HG02885 (cell line): Measurements from ENCODE around the gene TMEM108.

ENCODE experiments used
- ATAC-seq: cut with Tn5 transposase; IDR thresholded peaks from one replicate; pipeline ENCODE4 v1.9.1; 2021; ENCODE audit warnings: mild to moderate bottlenecking; ENCODE audit not compliant: unreplicated experiment, poor library complexity

TMEM108 gene

DNA sequence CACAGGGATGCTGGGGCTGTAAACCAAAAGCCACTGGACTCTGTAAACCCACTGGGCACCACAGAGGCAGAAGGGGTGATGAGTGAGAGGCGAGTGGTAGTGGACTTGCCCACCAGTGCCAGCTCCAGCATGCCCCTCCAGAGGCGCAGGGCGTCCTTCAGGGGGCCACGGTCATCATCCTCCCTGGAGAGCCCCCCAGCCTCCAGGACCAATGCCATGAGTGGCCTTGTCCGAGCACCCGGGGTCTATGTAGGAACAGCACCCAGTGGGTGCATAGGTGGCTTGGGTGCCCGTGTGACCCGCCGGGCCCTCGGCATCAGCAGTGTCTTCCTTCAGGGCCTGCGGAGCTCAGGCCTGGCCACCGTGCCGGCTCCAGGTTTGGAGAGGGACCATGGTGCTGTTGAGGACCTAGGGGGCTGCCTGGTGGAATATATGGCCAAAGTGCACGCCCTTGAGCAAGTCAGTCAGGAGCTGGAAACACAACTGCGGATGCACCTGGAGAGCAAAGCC is 361.9 kb downstream of the TMEM108 start, which contains the start of gene BFSP2:
Gene BFSP2, plus strand, starts transcription at position 51 of the 510 bp plus-strand sequence. Its CDS starts 28 bp downstream, at position 79.
- ATAC-seq = no peak

DNA sequence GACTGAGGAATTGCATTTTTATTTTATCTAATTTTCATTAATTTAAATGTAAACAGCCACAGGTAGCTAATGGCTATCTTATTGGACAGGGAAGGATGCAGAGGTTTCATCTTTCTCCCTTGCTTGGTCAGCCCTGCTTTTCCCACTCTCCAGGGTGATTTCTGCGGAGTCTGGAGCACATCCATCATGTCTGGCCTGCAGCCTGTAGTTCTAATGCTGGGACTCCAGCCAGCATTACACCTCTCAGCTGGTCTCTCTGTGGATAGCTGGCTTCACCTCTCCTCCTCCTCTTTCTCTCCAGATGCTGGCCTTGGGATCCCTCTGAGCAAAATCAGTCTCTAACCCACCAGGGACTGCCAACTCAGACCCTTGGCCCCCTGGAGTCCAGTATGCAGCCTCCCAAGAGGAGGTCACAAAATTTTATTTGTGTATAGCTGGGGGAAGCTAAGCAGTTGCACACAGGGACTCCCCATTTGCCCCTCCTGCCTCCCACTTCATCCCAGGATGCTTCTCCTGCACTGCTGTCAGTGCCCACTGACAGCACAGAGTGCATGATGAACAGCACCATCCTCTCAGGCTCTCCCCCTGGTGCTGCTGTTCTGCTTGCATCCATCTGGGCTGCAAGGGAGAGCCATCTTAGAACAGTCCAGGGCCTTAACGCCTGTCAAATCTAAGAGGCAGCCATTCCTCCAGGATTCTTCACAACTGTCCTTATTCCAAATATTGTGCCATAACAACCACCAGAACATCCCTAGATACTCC is 363.4 kb downstream of the TMEM108 start:
- ATAC-seq = no peak

DNA sequence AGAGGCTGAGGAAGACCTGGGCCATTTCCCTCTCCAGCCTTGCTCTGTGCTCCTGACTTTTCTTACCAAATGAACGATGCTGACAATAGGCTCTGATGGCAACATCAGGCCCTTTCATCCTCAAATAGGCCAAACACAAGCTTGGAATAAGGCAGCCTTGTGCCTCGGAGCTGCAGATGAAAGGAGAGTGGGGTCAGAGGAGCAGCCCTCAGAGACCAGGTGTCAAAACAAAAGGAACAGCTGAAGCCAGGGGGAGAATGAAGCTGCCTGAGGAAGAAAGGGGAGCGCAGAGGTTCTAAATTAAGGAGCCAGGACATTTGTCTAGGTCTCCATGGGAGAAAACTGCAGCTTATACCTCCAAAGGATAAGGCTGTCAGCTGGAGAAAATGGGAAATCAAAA is 366.7 kb downstream of the TMEM108 start:
- no peak for ATAC-seq

DNA sequence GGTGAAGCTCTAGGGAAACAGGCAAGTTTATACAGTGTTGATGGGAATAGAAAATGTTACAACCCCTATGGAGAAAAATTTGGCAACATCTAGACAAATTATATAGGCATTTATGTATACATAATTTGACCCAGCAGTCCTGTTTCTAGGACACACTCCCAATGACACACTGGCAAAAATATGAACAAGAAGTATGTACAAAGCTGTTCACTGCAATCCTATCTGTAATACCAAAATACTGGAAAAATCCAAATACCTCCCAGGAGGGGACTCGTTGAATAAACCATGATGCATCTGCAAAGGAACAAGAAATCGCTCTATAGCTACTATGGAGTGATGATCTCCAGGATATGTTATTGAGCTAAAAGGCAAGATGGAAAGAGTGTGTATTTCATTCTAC is 370.2 kb downstream of the TMEM108 start:
- ATAC-seq = no peak

DNA sequence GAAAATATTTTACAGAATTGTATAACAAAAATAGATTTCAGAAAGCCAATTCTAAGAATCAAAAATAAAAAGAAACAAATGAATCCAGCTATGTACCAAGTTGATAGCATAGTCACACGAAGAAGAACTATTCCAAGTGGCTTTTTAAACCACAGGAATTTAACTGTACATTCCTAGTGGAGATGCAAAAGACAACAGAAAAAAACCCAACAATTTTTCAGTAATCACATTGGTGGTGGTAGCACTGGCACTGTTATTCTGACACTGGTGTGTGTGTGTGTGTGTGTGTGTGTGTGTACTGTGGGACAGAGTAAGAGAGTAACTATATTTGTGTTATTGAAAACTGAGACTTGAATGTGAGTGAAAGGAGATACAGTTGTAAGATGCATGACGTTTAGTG is 370.8 kb downstream of the TMEM108 start:
- no peak for ATAC-seq

DNA sequence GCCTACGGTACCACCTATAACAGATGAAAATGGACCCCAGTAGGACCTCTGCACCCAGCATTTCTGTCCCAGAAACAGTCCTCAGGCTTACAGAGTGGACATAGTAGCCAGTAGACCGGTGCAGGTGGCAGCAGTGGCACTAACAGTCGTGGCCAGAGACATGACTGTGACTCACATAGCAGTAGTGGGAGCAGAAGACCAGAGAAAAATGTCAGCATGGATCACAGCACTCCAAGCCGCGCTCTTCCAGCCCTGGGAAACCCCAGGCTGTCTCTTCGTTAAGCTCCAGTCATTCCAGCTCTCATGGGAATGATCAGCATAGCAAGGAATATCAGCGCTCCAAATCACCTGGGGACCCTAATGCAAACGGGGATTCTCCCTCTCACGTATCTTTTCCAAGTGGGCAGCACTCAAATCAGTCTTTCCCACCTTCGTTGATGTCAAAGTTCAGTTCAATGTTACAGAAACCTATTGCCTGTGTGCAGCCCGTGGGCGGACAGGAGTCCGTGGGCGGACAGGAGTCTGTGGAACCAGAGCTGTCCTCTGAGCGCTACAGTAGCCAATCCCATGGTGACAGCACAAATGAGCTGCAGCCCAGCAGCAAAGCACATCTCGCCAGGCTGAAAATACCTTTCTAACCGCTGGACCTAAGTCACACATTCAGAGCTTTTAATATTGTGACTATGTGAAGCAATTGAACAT is 372.2 kb downstream of the TMEM108 start:
- no peak for ATAC-seq

DNA sequence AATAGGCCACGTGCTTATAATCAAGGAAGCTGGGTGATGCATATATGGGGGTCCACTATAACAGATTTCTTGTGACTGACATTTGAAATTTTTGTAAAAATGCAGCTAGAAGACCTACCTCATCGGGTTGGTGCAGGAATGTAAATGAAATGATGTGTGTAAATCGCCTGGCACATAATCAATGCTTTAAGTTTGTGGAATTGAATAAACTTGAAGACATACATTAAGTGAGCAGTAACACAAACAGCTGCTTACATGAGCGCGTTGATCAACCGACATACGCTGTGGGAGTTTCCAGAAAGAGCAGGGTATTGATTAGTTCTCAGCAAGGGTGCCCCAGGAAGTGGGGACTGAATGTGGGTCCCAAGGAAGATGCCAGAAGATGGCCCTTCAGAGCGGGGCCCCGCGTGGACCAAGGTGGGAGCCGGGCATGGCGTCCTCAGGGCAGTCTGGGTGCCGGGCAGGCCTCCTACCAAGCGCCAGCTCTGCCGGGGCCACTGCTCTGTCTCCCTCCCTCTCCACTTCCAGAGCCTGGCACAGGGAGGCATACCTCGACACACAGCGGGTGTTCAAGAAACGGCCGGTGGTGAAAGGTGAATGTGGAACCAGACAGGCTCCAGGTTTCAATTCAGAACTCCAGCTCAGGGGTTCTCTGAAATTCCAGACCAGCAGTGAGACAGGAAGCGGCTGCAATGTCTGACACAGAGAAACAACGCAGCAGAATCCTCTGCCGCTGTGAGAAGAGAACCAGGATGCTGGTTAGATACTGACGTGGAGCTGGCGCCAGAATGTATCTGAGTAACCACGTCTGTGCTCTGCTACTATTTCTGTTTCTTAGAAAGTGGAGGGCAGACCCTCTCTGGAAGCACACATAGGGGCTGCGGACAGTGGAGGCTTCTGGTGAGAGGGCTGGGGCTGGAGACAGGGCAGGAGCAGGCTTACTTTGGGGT is 374.3 kb downstream of the TMEM108 start:
- no peak for ATAC-seq

DNA sequence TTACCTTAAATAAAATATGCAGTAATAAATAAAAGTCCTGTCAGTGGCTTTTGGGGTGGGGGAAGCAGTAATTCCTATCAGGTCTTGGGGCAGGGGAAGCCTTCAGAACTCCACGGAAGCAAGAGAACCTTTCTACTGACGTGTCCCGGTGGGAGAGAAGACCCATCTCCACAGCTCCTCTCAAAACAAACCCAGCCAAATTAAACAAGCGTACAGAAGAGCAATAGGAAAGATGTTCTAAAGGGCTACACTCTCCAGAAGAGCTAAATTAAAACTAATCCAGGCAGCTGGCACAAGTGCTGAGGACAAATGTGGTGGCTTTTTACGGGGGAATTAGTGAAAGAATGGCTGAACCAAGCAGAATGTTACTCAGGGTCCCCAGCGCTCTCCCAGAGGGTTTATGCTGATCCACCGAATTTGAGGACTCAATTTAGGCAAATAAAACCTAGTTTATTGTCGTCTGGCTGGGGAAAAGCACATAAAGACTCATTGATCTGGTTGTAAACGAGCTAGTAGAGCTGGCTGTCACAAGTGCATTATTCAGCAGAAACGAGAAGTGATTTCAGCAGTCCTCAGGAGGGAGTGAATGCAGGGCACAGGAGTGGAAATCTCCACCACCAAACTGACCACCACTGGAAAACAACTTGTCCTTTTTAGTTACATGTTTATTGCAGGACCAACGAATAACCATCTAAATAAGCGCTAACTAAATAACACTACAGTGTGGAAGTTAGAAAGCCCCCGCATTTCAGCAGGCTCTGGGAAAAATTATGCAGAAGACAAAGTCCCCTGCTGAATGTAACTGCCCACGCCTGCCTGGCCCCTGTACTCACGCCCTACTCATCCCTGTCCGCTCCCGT is 375.2 kb downstream of the TMEM108 start:
- no peak for ATAC-seq

DNA sequence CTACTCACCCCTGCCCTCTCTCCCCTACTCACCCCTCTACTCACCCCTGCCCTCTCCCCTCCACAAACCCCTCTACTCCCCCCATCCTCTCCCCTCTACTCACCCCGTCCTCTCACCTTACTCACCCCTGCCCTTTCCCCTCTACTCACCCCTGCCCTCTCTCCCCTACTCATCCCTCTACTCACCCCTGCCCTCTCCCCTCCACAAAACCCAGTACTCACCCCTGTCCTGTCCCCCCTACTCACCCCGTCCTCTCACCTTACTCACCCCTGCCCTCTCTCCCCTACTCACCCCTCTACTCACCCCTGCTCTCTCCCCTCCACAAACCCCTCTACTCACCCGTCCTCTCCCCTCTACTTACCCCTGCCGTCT is 375.8 kb downstream of the TMEM108 start:
- ATAC-seq = no peak

DNA sequence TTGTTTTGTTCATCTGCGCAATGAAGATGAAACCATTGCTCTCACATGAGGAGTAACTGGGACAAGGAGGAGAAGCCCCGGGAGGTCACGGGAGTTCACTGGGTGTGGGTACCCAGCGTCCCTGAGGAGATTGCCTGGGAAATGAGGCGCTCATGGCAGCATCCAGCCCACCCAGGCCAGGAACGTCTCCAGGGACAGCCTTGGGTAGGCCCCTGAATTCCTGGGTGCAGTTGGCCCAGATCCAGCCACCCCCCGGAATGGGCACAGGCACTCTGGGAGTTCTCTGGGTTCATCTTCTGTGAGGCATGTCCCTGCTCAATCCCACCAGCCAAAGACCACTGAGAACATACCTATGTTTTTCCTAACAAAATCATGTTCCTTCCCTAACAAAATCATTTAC is 380.2 kb downstream of the TMEM108 start:
- ATAC-seq = no peak

DNA sequence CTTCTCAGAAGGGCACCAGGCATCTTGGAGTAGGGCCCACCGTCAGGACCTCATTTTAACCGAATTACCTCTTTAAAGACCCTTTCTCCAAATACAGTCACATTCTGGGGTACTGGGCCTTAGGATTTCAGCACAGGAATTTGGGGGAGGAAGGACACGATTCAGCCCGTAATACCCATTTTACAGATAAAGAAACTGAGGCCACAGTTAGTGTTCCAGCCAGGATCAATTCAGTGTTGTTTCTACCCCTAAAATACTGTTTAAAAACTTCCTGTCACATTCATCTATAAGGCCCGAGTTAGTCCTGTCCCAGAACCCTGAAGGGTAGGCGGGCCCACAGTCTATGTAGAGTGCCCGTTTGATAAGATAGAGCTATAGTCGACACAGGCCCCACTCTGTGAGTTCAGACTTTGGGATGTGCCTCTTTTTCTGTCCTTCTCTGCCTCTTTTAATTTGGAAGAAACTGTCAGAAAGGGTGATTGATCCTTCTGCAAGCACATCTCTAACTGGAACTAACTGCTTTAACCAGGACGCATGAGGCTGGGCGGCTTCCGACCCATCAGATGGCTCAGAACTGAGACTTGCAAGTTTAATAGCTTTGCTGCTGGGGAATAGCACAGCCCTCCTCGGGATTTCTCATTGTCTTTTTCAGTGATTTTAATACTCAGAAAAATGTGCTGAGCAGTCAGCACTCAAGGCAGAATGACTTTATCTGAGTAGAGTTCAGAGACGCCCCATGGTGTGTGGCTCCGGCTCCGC is 381.1 kb downstream of the TMEM108 start:
- ATAC-seq = no peak

DNA sequence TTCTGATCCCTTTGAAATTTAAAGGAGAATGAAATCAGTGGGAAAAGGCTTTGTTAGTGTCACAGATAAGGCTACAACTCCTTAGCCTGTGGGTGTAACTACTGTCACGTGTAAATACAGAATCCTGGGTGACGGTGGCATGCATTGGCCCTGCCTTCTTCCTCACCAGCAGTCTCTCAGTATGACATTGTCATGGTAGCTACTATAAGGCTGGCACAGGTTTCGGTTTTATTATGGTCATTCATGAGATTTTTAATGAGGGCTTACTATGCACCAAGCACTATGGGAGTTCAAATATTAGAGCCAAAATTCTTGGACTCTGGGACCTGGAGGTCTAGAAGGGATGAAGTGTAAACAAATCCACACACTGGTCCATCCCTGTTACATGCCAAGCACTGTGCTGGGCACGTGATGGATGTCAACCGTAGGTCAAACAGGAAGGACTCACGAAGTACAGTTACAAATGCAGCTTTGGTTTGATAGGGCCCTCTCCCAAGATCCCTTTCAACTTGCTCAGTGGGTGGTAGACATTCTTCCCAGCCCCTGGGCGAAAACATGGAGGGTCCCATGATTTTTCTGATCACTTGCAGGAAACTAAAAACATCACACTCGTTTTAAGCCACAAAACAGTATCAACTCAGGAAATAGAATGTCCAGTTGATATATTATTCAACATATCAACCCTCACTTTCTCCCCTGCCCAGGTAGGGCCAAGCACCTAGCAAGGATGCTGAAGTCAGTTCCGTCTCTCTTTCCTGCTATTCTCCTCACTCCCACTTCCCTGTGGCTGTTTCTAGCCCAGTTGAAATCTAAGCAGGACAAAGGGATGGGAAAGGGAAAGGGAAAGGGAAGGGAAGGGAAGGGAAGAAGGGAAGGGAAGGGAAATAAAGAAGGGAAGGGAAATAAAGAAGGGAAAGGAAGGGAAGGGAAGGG is 387.0 kb downstream of the TMEM108 start:
- ATAC-seq = no peak

DNA sequence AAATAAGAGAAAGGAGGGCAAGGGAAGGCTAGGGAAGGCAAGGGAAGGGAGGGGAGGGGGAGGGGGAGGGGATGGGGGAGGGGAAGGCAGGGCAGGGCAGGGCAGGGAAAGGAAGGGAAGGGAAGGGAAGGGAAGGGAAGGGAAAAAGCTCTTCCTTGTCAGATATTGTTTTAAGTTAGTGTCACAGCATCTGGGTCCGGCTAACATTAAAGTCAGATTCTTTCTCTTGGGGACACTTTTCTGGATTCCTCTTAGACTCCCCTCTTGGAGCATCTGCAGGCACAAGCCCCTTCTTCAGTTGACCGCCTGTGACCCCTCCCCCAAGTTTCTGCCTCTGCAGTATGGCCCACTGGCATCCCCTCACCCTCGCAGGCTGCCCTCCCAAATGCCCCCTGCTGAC is 387.7 kb downstream of the TMEM108 start:
- no peak for ATAC-seq

DNA sequence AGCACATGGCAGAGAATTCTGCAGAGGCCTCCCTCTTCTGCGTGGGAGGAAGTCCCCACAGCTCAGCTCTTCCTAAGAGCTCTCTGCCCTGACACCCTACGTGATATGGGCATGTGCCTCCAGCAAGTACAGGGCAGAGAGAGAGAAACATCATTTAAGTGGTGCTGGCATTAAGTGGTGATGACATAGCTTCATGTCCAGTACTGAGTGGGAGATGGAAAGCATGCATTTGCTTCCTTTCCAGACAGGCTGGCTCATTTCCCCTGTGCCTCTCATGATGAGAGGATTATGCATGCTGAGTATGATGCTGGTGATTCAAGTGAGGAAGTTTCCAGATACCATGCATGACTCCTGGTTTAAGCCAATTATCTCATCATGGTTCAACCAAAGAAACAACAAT is 388.5 kb downstream of the TMEM108 start:
- no peak for ATAC-seq

DNA sequence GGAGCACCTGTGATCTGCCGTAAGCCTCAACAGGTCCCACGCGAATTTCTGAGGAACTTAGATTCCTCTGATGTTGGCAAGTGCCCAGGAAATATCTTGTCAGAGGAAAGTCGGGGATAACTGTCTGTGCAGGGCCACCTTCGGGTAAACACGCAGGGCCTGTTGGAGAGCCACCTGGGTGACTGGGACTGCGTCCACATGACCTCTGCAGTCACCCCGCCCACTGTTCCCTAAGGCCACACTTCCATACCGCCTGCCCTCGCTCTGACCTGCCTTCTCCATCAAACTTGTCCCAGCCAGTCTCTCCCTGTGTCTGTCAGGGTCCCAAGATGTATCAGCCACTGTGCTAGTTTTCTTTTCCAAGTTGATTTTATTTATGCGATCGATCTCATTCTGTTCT is 390.4 kb downstream of the TMEM108 start:
- no peak for ATAC-seq

DNA sequence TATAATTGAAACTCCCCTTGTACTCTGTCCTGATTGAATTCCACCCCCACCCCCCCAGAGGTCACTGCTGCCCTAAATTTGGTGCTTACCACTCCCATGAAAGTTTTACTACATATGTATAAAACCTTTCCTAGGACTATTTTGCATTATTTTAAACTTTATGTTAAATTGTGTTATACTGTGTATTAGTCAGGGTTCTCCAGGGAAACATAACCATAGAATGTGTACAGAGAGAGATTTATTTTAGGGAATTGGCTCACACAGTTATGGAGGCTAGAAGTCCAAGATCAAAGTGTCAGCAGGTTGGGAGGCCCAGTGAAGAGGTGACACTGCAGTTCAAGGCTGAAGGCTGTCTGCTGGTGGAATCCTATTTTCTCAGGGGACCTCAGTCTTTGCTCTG is 390.9 kb downstream of the TMEM108 start:
- ATAC-seq = no peak

DNA sequence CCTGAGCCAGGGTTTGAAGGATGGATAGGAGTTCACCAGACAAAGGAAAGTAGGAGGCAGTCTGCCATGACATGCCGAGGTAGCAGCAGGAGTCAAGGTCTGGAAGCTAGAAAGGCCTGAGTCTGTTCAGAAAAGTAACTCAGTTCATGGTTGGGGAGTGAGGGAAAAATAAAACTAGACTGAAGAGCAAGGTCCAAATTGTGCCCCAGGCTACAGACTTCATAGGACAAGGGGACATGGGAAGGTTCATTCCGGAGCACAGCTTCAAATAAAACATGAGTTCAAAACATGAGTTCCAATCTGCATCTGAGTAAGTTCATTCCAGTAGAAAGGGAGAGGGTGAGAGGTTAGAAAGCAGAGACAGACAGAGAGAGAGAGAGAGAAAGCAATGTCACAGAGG is 401.4 kb downstream of the TMEM108 start:
- ATAC-seq = no peak

DNA sequence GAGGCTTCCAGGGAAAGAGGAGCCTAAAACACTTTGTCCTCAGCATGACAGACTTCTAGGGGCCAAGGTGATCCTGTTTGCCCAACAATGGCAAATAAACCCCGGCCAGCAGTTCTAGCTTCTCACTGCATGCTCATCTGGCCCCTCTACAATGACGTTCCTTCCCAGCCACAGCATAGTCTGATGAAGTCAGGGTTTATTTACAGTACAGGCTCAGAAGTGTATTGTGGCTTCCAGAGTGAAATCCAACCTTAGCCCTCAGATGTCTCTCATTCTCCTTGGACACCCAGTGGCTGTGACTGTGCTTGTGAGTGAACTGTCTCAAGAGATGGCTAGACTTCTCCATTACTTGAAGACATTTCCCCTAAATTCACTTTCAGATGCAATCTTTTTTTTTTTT is 402.5 kb downstream of the TMEM108 start:
- ATAC-seq = no peak
